ENCODE measurements around the gene GHRL. TPM values are rescaled to one million over a fixed set of nuclear protein-coding genes. Genes with fewer than 3 reads are reported as not detected.

The GHRL gene
- total RNA-seq, 1 experiment from 2014 or later, result not detected

- Histone ChIP-seq H3K4me1 (ENCODE audit: control insufficient read depth, insufficient read depth, low read length) (no peaks in the 10 kb centered on the region), H3K36me3 (ENCODE audit: control insufficient read depth, insufficient read depth, low read length) (no peaks in the 10 kb centered on the region; the same call in 1 of the 2 replicates), H3K9me3 (ENCODE audit: control insufficient read depth, insufficient read depth, low read depth, low read length) (no peaks in the 10 kb centered on the region), H3K27me3 (ENCODE audit: control insufficient read depth, insufficient read depth, low read length) (no peaks in the 10 kb centered on the region), H3K4me3 (ENCODE audit: low read depth in 2 of 2, low read length in 2 of 2) (no peak overlapping the region), H3K27ac (ENCODE audit: low read length) (no peak overlapping the region)
- ATAC-seq, result no peak
- ChIA-PET CTCF (no interaction called here), POLR2A (no interaction called here)
- TF ChIP-seq TCF7L2 (IDR thresholded peaks at IDR 0.05; ENCODE audit: low read depth, low read length) (no peak), CTCF (IDR thresholded peaks at IDR 0.05) (no peak), SIN3A (IDR thresholded peaks at IDR 0.05; ENCODE audit: borderline replicate concordance, insufficient read depth, low read depth, low read length) (no peak), REST (IDR thresholded peaks at IDR 0.05; ENCODE audit: insufficient read depth in 1 of 2, low read depth in 2 of 2, low read length in 1 of 2) (no peak), POLR2AphosphoS5 (IDR thresholded peaks at IDR 0.05; ENCODE audit: low read depth, low read length) (no peak)
- intact Hi-C loops (cut with micrococcal nuclease; ENCODE audit: unreplicated experiment), result no loop called here
- in situ Hi-C loops (cut with HindIII; ENCODE audit: low pct_unique_long_range_greater_than_20kb, low sequenced_read_pairs), result no loop called here
- BruUV-seq (replicated peaks), result no TSS peak
- no peak for DNase-seq (ENCODE audit: low read depth, low spot score)
These were observed 12.7 kb upstream of the GHRL start for GRCh38 chr3:10305331-10305902.

- CTCF ChIA-PET, result no interaction called here
- no peaks in the 10 kb centered on the region for H3K4me1 ChIP-seq (ENCODE audit: control insufficient read depth, insufficient read depth, low read length)
- H3K4me3 ChIP-seq (ENCODE audit: low read depth in 2 of 2, low read length in 2 of 2), result no peak overlapping the region
- TF ChIP-seq SIN3A (IDR thresholded peaks at IDR 0.05; ENCODE audit: borderline replicate concordance, insufficient read depth, low read depth, low read length), result no peak
- TF ChIP-seq POLR2AphosphoS5 (IDR thresholded peaks at IDR 0.05; ENCODE audit: low read depth, low read length), result no peak
- no peak for TF ChIP-seq REST (IDR thresholded peaks at IDR 0.05; ENCODE audit: insufficient read depth in 1 of 2, low read depth in 2 of 2, low read length in 1 of 2)
- TF ChIP-seq CTCF (IDR thresholded peaks at IDR 0.05), result no peak
- no peak for TF ChIP-seq TCF7L2 (IDR thresholded peaks at IDR 0.05; ENCODE audit: low read depth, low read length)
- H3K27ac ChIP-seq (ENCODE audit: low read length), result no peak overlapping the region
- no peaks in the 10 kb centered on the region for H3K9me3 ChIP-seq (ENCODE audit: control insufficient read depth, insufficient read depth, low read depth, low read length)
- POLR2A ChIA-PET, result no interaction called here
- H3K36me3 ChIP-seq (ENCODE audit: control insufficient read depth, insufficient read depth, low read length), result no peaks in the 10 kb centered on the region; the same call in 1 of the 2 replicates
- in situ Hi-C loops (cut with HindIII; ENCODE audit: low pct_unique_long_range_greater_than_20kb, low sequenced_read_pairs), result no loop called here
- intact Hi-C loops (cut with micrococcal nuclease; ENCODE audit: unreplicated experiment), result no loop called here
- DNase-seq (ENCODE audit: low read depth, low spot score), result no peak
- H3K27me3 ChIP-seq (ENCODE audit: control insufficient read depth, insufficient read depth, low read length), result no peaks in the 10 kb centered on the region
- no TSS peak for BruUV-seq (replicated peaks)
- 0 out of 2 replicates have a peak, but pooled peaks have one; percentile 19 for ATAC-seq
These were observed 12.2 kb upstream of the GHRL start for GRCh38 chr3:10304905-10305304.

Measured in Panc1 (cell line).